ENCODE data around the gene PABPN1L. TPM values are rescaled to one million over a fixed set of nuclear protein-coding genes. Genes with fewer than 3 reads are reported as not detected.

The PABPN1L gene
- total RNA-seq, 1 experiment from 2014 or later: not detected

DNA sequence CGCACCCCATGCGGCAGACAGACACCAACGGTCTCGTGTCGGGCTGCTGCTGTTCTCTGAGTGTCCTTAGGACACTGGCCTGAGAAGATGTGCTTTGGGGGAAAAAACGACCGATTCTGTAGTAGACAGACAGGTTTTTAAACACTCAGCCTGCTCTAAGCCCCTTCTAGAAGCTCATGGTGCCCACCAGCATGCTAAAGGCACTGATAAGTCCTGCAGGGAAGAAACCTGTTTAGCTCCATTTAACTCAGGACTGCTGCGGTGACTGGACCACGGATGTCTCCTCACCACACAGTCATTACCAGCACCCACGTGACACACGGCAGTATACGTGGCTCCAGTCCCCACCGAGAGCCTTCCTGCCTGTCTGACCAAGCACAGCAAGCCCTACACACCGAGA is 35.7 kb downstream of the PABPN1L start:
- H3K4me1 Mint-ChIP-seq (ENCODE audit: low read depth, unreplicated experiment): no peaks in the 10 kb centered on the region
- no peak for DNase-seq
- intact Hi-C loops (cut with micrococcal nuclease; ENCODE audit: unreplicated experiment): no loop called here
- H3K36me3 Mint-ChIP-seq (ENCODE audit: insufficient read depth, unreplicated experiment): peaks cover 33% of the 10 kb centered on the region
- no peak overlapping the region for H3K4me3 Mint-ChIP-seq (ENCODE audit: low read depth, unreplicated experiment)
- TF ChIP-seq, protein P1, sequence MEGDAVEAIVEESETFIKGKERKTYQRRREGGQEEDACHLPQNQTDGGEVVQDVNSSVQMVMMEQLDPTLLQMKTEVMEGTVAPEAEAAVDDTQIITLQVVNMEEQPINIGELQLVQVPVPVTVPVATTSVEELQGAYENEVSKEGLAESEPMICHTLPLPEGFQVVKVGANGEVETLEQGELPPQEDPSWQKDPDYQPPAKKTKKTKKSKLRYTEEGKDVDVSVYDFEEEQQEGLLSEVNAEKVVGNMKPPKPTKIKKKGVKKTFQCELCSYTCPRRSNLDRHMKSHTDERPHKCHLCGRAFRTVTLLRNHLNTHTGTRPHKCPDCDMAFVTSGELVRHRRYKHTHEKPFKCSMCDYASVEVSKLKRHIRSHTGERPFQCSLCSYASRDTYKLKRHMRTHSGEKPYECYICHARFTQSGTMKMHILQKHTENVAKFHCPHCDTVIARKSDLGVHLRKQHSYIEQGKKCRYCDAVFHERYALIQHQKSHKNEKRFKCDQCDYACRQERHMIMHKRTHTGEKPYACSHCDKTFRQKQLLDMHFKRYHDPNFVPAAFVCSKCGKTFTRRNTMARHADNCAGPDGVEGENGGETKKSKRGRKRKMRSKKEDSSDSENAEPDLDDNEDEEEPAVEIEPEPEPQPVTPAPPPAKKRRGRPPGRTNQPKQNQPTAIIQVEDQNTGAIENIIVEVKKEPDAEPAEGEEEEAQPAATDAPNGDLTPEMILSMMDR (IDR thresholded peaks at IDR 0.05; ENCODE audit: unreplicated experiment): no peak
- H3K9me3 Mint-ChIP-seq (ENCODE audit: low read depth, unreplicated experiment): no peaks in the 10 kb centered on the region
- no TSS peak for BruUV-seq (replicated peaks)
- no peaks in the 10 kb centered on the region for H3K27me3 Mint-ChIP-seq (ENCODE audit: unreplicated experiment)
- CTCF ChIA-PET: no interaction called here
- H3K27ac Mint-ChIP-seq (ENCODE audit: unreplicated experiment): no peak overlapping the region

DNA sequence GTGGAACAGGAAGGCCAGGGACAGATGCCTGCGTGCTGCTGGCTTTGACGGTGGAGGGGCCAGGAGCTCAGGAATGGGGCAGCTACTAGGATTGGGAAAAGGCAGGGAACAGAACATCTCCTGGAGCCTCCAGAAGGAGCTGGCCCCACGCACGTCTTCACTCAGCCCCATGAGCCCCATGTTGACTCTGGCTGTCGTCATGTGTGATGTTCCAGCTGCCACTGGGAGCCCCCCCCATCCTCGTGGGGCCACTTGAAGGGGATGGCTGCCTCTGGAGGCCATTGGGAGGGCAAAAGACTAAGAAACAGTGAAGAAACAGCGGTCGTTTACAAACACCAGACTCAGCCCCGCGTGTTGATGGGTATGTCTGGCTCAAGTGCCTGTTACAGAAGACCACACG is 36.2 kb downstream of the PABPN1L start:
- Mint-ChIP-seq H3K4me3 (ENCODE audit: low read depth, unreplicated experiment) (no peak overlapping the region), H3K4me1 (ENCODE audit: low read depth, unreplicated experiment) (no peaks in the 10 kb centered on the region), H3K9me3 (ENCODE audit: low read depth, unreplicated experiment) (no peaks in the 10 kb centered on the region), H3K36me3 (ENCODE audit: insufficient read depth, unreplicated experiment) (peaks cover 33% of the 10 kb centered on the region), H3K27ac (ENCODE audit: unreplicated experiment) (no peak overlapping the region), H3K27me3 (ENCODE audit: unreplicated experiment) (no peaks in the 10 kb centered on the region)
- CTCF ChIA-PET: no interaction called here
- intact Hi-C loops (cut with micrococcal nuclease; ENCODE audit: unreplicated experiment): no loop called here
- TF ChIP-seq, protein P1 (IDR thresholded peaks at IDR 0.05; ENCODE audit: unreplicated experiment): no peak
- no peak for DNase-seq
- BruUV-seq (replicated peaks): no TSS peak

DNA sequence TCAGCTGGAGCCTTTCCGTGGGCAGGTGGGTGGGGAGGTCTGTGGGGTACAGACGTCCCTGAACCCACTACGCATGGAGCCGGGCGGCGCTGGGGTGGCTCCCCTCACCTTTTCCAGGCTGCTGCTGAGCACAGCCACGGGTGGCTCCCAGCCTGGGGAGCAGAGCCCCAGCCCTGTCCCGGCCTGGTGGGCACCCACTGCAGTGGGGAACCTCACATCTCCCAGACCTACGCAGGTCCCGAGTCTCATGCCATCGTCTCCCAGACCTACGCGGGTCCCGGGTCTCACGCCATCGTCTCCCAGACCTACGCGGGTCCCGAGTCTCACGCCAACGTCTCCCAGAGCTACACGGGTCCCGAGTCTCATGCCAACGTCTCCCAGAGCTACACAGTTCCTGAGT is 37.7 kb downstream of the PABPN1L start:
- H3K4me1 Mint-ChIP-seq (ENCODE audit: low read depth, unreplicated experiment): no peaks in the 10 kb centered on the region
- H3K27me3 Mint-ChIP-seq (ENCODE audit: unreplicated experiment): no peaks in the 10 kb centered on the region
- no peak overlapping the region for H3K27ac Mint-ChIP-seq (ENCODE audit: unreplicated experiment)
- intact Hi-C loops (cut with micrococcal nuclease; ENCODE audit: unreplicated experiment): no loop called here
- peaks cover 33% of the 10 kb centered on the region for H3K36me3 Mint-ChIP-seq (ENCODE audit: insufficient read depth, unreplicated experiment)
- no peak for DNase-seq
- no TSS peak for BruUV-seq (replicated peaks)
- no peak overlapping the region for H3K4me3 Mint-ChIP-seq (ENCODE audit: low read depth, unreplicated experiment)
- no peaks in the 10 kb centered on the region for H3K9me3 Mint-ChIP-seq (ENCODE audit: low read depth, unreplicated experiment)
- CTCF ChIA-PET: no interaction called here
- TF ChIP-seq, protein P1 (IDR thresholded peaks at IDR 0.05; ENCODE audit: unreplicated experiment): no peak

DNA sequence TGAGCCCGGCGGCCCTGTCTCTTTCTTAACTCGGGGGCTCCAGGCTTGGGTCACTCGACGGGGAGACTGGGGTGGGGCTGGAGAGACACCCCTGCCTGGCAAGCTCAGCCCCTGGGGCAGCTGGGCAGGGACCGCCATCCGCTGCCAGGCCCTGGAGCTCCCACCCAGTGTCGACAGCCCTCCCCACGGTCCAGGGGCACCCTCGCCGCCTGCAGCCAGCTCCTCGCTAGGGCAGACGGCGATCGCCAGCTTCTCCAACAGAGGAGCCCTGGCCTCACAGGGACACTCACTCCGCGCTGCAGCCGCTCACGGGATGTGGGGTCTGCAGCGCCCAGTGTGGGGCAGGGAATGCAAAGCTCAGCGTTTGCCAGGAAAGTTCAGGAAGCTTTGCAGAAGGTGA is 38.7 kb downstream of the PABPN1L start:
- Mint-ChIP-seq H3K9me3 (ENCODE audit: low read depth, unreplicated experiment) (no peaks in the 10 kb centered on the region), H3K36me3 (ENCODE audit: insufficient read depth, unreplicated experiment) (peaks cover 26% of the 10 kb centered on the region), H3K27ac (ENCODE audit: unreplicated experiment) (no peak overlapping the region), H3K4me3 (ENCODE audit: low read depth, unreplicated experiment) (no peak overlapping the region), H3K4me1 (ENCODE audit: low read depth, unreplicated experiment) (no peaks in the 10 kb centered on the region), H3K27me3 (ENCODE audit: unreplicated experiment) (no peaks in the 10 kb centered on the region)
- TF ChIP-seq, protein P1 (IDR thresholded peaks at IDR 0.05; ENCODE audit: unreplicated experiment): no peak
- intact Hi-C loops (cut with micrococcal nuclease; ENCODE audit: unreplicated experiment): no loop called here
- no peak for DNase-seq
- CTCF ChIA-PET: interaction anchor here (0.9 kb wide), 1 partner anchor 15 kb away, joined by 3 read pairs; no protein-coding TSS in a partner anchor
- BruUV-seq (replicated peaks): no TSS peak
